Astrocyte (in vitro differentiated cells and primary cell): Measurements from ENCODE around the gene HOXA7. TPM values are rescaled to one million over a fixed set of nuclear protein-coding genes. Genes with fewer than 3 reads are reported as not detected.
A peak's percentile ranks its signal among the peaks of the same experiment; 100 is the strongest.

ENCODE experiments used
- DNase-seq: peaks from one replicate; pipeline ENCODE4 v3.0.0-alpha.2; 2010; ENCODE audit warnings: low read depth
- FAIRE-seq: peaks from 2 replicates; lab custom pipeline; 2011; peaks lifted over from hg19 to GRCh38; lab: Jason Lieb, UNC
- H2AFZ ChIP-seq: 2 replicates; pipeline ENCODE4 v1.6.0; 2012; ENCODE audit warnings: low read depth, low read length, inconsistent platforms
- H3K27ac ChIP-seq: 2 replicates; pipeline ENCODE4 v1.5.1; 2011; ENCODE audit warnings: low read depth, low read length, inconsistent platforms
- H3K27me3 ChIP-seq: 2 replicates; pipeline ENCODE4 v1.6.0; 2011; ENCODE audit warnings: low read length, inconsistent platforms; ENCODE audit not compliant: insufficient read depth
- H3K36me3 ChIP-seq: 2 replicates; pipeline ENCODE4 v1.5.1; 2011; ENCODE audit warnings: low read length, inconsistent platforms; ENCODE audit not compliant: insufficient read depth
- H3K4me1 ChIP-seq: 2 replicates; pipeline ENCODE4 v1.5.1; 2011; ENCODE audit warnings: low read length, inconsistent platforms; ENCODE audit not compliant: insufficient read depth
- H3K4me2 ChIP-seq: 2 replicates; pipeline ENCODE4 v1.6.0; 2012; ENCODE audit warnings: low read length, inconsistent platforms
- H3K4me3 ChIP-seq: 2 replicates; pipeline ENCODE4 v1.5.1; 2011; ENCODE audit warnings: low read depth, mild to moderate bottlenecking, low read length, inconsistent platforms; ENCODE audit not compliant: insufficient read depth
- H3K79me2 ChIP-seq: 2 replicates; pipeline ENCODE4 v1.6.0; 2012; ENCODE audit warnings: mild to moderate bottlenecking, low read length, inconsistent platforms; ENCODE audit not compliant: insufficient read depth
- H3K9ac ChIP-seq: 2 replicates; pipeline ENCODE4 v1.6.0; 2012; ENCODE audit warnings: mild to moderate bottlenecking, low read length, inconsistent platforms
- H3K9me3 ChIP-seq: 2 replicates; pipeline ENCODE4 v1.5.1; 2012; ENCODE audit warnings: low read depth, mild to moderate bottlenecking, low read length, inconsistent platforms; ENCODE audit not compliant: insufficient read depth
- H4K20me1 ChIP-seq: 2 replicates; pipeline ENCODE4 v1.6.0; 2012; ENCODE audit warnings: low read length, inconsistent platforms; ENCODE audit not compliant: insufficient read depth
- H3K27ac Mint-ChIP-seq: one replicate; pipeline ENCODE4 v1.8.0; 2021; ENCODE audit warnings: mild to moderate bottlenecking, mixed read lengths; ENCODE audit not compliant: unreplicated experiment
- H3K27me3 Mint-ChIP-seq: one replicate; pipeline ENCODE4 v1.8.0; 2021; ENCODE audit warnings: low read depth, mixed read lengths; ENCODE audit not compliant: unreplicated experiment
- H3K36me3 Mint-ChIP-seq: one replicate; pipeline ENCODE4 v1.8.0; 2021; ENCODE audit warnings: low read depth, mixed read lengths; ENCODE audit not compliant: unreplicated experiment
- H3K4me1 Mint-ChIP-seq: one replicate; pipeline ENCODE4 v1.8.0; 2021; ENCODE audit warnings: low read depth, mixed read lengths; ENCODE audit not compliant: unreplicated experiment
- H3K4me3 Mint-ChIP-seq: one replicate; pipeline ENCODE4 v1.8.0; 2021; ENCODE audit warnings: mild to moderate bottlenecking, moderate library complexity, mixed read lengths; ENCODE audit not compliant: unreplicated experiment
- H3K9me3 Mint-ChIP-seq: one replicate; pipeline ENCODE4 v1.8.0; 2021; ENCODE audit warnings: mild to moderate bottlenecking, mixed read lengths; ENCODE audit not compliant: unreplicated experiment
- EZH2 ChIP-seq: IDR thresholded peaks from 2 replicates; pipeline ENCODE4 v1.6.1; 2012; ENCODE audit warnings: mild to moderate bottlenecking, low read length, inconsistent platforms; ENCODE audit not compliant: insufficient read depth
- total RNA-seq: library from RNA; stranded (reverse); gene quantifications from 2 replicates; pipeline ENCODE4 v1.2.1, GENCODE V29; 2021
- TF ChIP-seq, protein P1 (sequence below): IDR thresholded peaks from 2 replicates; pipeline ENCODE4 v1.5.1; 2011; ENCODE audit warnings: low read depth, mild to moderate bottlenecking, inconsistent platforms, low read length, moderate library complexity; ENCODE audit not compliant: insufficient read depth

Gene HOXA7
- total RNA-seq, 1 donor from 2014 or later: not detected

DNA sequence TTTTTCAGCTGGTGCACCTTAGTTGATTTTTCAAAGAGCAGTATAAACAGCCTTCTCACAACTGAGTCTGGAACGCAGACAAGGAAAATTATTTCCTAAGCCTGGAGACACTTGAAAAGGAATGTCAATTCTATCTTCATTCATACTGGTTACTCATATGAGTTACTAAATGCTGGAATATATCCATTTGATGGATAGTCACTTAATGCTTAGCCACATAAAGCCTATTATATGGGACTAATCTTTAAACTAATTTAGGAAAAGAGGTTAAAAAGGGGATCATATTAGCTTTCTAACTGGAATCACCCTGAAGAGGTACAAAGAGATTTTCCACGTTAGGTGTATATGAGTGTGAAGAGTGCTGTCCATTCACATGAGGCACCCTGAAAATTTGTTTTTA, 24.3 kb downstream of the HOXA7 start:
- FAIRE-seq: no peak
- Histone ChIP-seq H2AFZ (no peak overlapping the region), H4K20me1 (no peaks in the 10 kb centered on the region), H3K4me1 (peaks cover 6% of the 10 kb centered on the region), H3K36me3 (no peaks in the 10 kb centered on the region), H3K9ac (no peak overlapping the region), H3K27me3 (peaks cover 82% of the 10 kb centered on the region), H3K4me3 (no peak overlapping the region), H3K9me3 (no peaks in the 10 kb centered on the region), H3K79me2 (no peaks in the 10 kb centered on the region), H3K4me2 (no peak overlapping the region), H3K27ac (no peak overlapping the region)
- DNase-seq: peak; percentile 17
- Mint-ChIP-seq H3K4me3 (no peak overlapping the region), H3K4me1 (no peaks in the 10 kb centered on the region), H3K27me3 (peaks cover 88% of the 10 kb centered on the region), H3K9me3 (peaks cover 27% of the 10 kb centered on the region), H3K27ac (no peak overlapping the region), H3K36me3 (no peaks in the 10 kb centered on the region)
- no peak for TF ChIP-seq EZH2
- TF ChIP-seq, protein P1, sequence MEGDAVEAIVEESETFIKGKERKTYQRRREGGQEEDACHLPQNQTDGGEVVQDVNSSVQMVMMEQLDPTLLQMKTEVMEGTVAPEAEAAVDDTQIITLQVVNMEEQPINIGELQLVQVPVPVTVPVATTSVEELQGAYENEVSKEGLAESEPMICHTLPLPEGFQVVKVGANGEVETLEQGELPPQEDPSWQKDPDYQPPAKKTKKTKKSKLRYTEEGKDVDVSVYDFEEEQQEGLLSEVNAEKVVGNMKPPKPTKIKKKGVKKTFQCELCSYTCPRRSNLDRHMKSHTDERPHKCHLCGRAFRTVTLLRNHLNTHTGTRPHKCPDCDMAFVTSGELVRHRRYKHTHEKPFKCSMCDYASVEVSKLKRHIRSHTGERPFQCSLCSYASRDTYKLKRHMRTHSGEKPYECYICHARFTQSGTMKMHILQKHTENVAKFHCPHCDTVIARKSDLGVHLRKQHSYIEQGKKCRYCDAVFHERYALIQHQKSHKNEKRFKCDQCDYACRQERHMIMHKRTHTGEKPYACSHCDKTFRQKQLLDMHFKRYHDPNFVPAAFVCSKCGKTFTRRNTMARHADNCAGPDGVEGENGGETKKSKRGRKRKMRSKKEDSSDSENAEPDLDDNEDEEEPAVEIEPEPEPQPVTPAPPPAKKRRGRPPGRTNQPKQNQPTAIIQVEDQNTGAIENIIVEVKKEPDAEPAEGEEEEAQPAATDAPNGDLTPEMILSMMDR: no peak

DNA sequence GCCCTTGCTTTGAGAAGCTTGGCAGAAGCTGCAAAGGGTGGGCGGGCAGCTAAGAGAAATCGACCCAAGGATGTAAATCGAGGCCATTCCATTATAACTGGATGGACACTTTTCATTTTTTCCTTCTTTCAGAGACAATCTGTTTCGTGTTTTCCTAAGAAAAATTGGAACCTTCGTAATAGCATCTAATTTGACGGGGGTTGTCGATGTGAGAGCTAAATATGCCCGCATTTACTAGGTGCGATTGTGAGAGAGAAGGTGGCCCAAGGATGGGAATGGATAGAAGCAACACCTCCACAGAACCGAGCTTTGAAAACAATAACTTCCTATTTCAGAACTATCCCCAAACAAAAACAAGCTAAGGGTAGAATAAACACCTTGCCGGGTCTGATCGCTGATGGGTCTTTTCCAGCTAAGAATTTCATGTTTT, 25.1 kb downstream of the HOXA7 start:
- Histone ChIP-seq H2AFZ (peak overlapping the region; percentile 81), H3K79me2 (no peaks in the 10 kb centered on the region), H4K20me1 (no peaks in the 10 kb centered on the region), H3K4me3 (peak overlapping the region; percentile 46), H3K9ac (peak overlapping the region; percentile 55), H3K27me3 (peaks cover 78% of the 10 kb centered on the region), H3K27ac (peak overlapping the region; percentile 38), H3K4me1 (peaks cover 6% of the 10 kb centered on the region), H3K9me3 (no peaks in the 10 kb centered on the region), H3K36me3 (no peaks in the 10 kb centered on the region), H3K4me2 (peak overlapping the region; percentile 81)
- no peak for DNase-seq
- FAIRE-seq: no peak
- no peak overlapping the region for H3K27ac Mint-ChIP-seq
- H3K27me3 Mint-ChIP-seq: peaks cover 88% of the 10 kb centered on the region
- H3K36me3 Mint-ChIP-seq: no peaks in the 10 kb centered on the region
- no peak for TF ChIP-seq EZH2
- TF ChIP-seq, protein P1: no peak
- no peak overlapping the region for H3K4me3 Mint-ChIP-seq
- peaks cover 27% of the 10 kb centered on the region for H3K9me3 Mint-ChIP-seq
- no peaks in the 10 kb centered on the region for H3K4me1 Mint-ChIP-seq

DNA sequence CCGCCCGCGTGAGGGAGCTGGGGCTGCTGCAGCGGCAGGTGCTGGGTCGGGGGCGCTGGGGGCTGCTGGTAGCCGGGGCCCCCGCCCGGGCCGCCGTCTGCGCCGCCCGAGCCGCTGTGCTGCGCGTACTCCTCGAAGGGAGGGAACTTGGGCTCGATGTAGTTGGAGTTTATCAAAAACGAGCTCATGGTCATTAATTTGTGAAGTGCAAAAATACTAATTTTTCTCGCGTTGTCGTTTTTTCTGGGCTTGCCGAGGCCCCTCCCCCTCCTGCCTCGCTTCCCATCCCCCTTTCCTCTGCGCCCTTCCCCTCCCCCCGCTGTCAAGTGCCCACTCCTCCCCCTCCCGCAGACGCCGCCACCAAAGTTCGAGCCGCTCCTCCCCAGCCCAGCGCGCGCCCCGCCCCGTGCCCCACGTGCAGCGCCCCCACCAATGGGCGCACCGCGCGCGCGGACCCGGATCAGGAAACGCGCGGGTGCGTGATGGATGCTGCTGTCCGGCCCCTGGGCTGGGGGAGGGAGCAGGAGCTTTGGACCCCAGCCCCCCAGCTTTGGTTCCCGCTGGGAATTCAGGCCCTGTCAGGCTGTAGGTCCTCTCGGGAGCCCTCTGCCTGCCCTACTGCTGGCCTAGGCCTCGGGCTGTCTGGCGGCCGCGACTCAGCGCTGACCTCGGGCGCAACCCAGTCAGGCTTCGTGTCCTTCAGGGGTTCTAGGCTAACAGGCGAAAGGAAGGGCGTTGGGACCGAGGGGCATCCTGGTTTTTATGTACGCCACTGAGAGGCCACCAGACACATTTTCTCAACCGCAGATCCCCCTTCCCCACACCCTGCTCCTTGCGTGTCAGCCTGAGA, 25.7 kb downstream of the HOXA7 start, which contains the start of gene HOXA4:
Gene HOXA4, minus strand, starts transcription at position 218 of the 850 bp plus-strand sequence. Its CDS starts 24 bp downstream, at position 194.
- Histone ChIP-seq H3K9me3 (no peaks in the 10 kb centered on the region), H4K20me1 (no peaks in the 10 kb centered on the region), H3K4me3 (peak within 1 kb of the TSS; percentile 46), H3K36me3 (no peaks in the 10 kb centered on the region), H3K79me2 (no peaks in the 10 kb centered on the region), H2AFZ (peak within 1 kb of the TSS; percentile 81), H3K9ac (peak within 1 kb of the TSS; percentile 55), H3K4me1 (peaks cover under 1% of the 10 kb centered on the region), H3K27me3 (peaks cover 71% of the 10 kb centered on the region), H3K4me2 (peak within 1 kb of the TSS; percentile 81), H3K27ac (peak within 1 kb of the TSS; percentile 38)
- peaks cover 27% of the 10 kb centered on the region for H3K9me3 Mint-ChIP-seq
- FAIRE-seq (no peak), DNase-seq (peak; percentile 63)
- H3K27me3 Mint-ChIP-seq: peaks cover 88% of the 10 kb centered on the region
- peak; percentile 19 for TF ChIP-seq EZH2
- TF ChIP-seq, protein P1: no peak
- no peaks in the 10 kb centered on the region for H3K4me1 Mint-ChIP-seq
- H3K27ac Mint-ChIP-seq: no peak within 1 kb of the TSS
- no peak within 1 kb of the TSS for H3K4me3 Mint-ChIP-seq
- no peaks in the 10 kb centered on the region for H3K36me3 Mint-ChIP-seq
